GM18951 (cell line): ENCODE results near the gene GREB1.

ENCODE experiments used
- POLR2A ChIP-seq: IDR thresholded peaks from 4 replicates; pipeline ENCODE4 v1.6.1; 2011; ENCODE audit warnings: mild to moderate bottlenecking; ENCODE audit not compliant: insufficient read length, insufficient read depth; ENCODE audit errors: extremely low read depth
- in situ Hi-C: fragments of 300-500 bp; cut with MboI; formaldehyde crosslinking; loops from one replicate; pipeline ENCODE4 v1.12.0; 2022; ENCODE audit warnings: low sequenced_read_pairs, mixed read lengths, inconsistent platforms; ENCODE audit not compliant: unreplicated experiment

Gene GREB1

GRCh38 chr2:11642972-11643371 is 109.1 kb downstream of the GREB1 start:
- TF ChIP-seq POLR2A: no peak
- in situ Hi-C loops: no loop called here

GRCh38 chr2:11644293-11644692 is 110.4 kb downstream of the GREB1 start:
- in situ Hi-C loops: no loop called here
- TF ChIP-seq POLR2A: no peak

GRCh38 chr2:11646530-11646929 is 112.7 kb downstream of the GREB1 start:
- in situ Hi-C loops: no loop called here
- no peak for TF ChIP-seq POLR2A

- TF ChIP-seq POLR2A: no peak
- in situ Hi-C loops: no loop called here
Observed at GRCh38 chr2:11647834-11648600, 114.2 kb downstream of the GREB1 start.

- no peak for TF ChIP-seq POLR2A
- in situ Hi-C loops: no loop called here
Observed at GRCh38 chr2:11649093-11649492, 115.2 kb downstream of the GREB1 start.

GRCh38 chr2:11651856-11652548 is 118.2 kb downstream of the GREB1 start:
- in situ Hi-C loops: no loop called here
- TF ChIP-seq POLR2A: no peak

GRCh38 chr2:11652553-11652952 is 118.7 kb downstream of the GREB1 start:
- in situ Hi-C loops: no loop called here
- no peak for TF ChIP-seq POLR2A

GRCh38 chr2:11655495-11655894 is 121.7 kb downstream of the GREB1 start:
- in situ Hi-C loops: no loop called here
- no peak for TF ChIP-seq POLR2A

- no peak for TF ChIP-seq POLR2A
- in situ Hi-C loops: no loop called here
Observed at GRCh38 chr2:11656252-11656651, 122.4 kb downstream of the GREB1 start.

GRCh38 chr2:11656671-11657101 is 122.8 kb downstream of the GREB1 start:
- in situ Hi-C loops: no loop called here
- no peak for TF ChIP-seq POLR2A

- no peak for TF ChIP-seq POLR2A
- in situ Hi-C loops: no loop called here
Observed at GRCh38 chr2:11657195-11657594, 123.3 kb downstream of the GREB1 start.

GRCh38 chr2:11657646-11658045 is 123.8 kb downstream of the GREB1 start:
- TF ChIP-seq POLR2A: no peak

GRCh38 chr2:11658208-11659114 is 124.6 kb downstream of the GREB1 start:
- in situ Hi-C loops: no loop called here
- TF ChIP-seq POLR2A: no peak

More at GRCh38 chr2:11657646-11658045, 123.8 kb downstream of the GREB1 start:
- in situ Hi-C loops: no loop called here
